NCI-H748 (cell line): ENCODE data around the gene RNF187.

Experiments used
- DNase-seq: peaks from one replicate; lab custom pipeline; 2025; ENCODE audit not compliant: unreplicated experiment; lab: John Stamatoyannopoulos, UW

Gene RNF187

DNA sequence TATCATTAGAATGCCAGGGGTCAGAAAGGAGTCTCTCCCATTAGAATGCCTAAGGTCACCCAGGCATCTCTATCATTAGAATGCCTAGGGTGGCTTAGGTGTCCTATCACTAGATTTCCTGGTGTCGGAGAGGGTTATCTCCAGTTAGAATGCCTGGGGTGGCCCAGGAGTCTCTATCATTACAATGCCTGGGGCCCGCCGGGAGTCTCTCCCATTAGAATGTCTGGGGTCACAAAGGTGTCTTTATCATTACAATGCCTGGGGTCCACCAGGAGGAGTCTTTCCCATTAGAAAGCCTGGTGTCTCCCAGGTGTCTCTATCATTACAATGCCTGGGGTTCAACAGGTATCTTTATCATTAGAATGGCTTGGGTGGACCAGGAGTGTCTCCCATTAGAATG, 56.2 kb downstream of the RNF187 start:
- DNase-seq, result no peak

GRCh38 chr1:228544021-228544850, 57.1 kb downstream of the RNF187 start:
- no peak for DNase-seq

DNA sequence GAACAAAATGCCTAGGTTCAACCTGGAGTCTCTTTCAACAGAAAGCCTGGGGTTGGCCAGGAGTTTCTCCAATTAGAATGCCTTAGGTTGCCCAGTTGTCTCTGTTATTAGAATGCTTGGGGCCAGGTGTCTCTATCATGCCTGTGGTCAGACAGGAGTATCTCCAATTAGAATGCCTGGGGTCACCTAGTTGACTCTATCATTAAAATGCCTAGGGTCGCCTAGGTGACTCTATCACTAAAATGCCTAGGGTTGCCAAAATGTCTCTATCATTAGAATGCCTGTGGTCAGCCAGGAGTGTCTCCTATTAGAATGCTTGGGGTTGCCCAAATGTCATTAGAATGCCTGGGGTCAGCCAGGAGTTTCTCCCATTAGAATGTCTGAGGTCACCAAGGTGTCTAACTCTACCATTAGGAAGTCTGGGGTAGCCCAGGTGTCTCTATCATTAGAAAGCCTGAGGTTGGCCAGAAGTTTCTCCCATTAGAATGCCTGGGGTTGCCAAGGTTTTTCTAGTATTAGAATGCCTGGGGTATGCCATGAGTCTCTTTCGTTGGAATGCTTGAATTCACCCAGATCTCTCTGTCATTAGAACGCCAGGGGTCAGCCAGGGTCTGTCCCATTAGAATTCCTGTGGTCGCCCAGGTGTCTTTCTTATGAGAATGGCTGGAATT, 57.9 kb downstream of the RNF187 start:
- no peak for DNase-seq
